HG03135 (cell line): ENCODE results near the gene PIK3AP1.

ENCODE experiments used
- ATAC-seq: cut with Tn5 transposase; IDR thresholded peaks from one replicate; pipeline ENCODE4 v1.9.1; 2021; ENCODE audit warnings: mild to moderate bottlenecking, moderate library complexity; ENCODE audit not compliant: unreplicated experiment

PIK3AP1 gene

DNA sequence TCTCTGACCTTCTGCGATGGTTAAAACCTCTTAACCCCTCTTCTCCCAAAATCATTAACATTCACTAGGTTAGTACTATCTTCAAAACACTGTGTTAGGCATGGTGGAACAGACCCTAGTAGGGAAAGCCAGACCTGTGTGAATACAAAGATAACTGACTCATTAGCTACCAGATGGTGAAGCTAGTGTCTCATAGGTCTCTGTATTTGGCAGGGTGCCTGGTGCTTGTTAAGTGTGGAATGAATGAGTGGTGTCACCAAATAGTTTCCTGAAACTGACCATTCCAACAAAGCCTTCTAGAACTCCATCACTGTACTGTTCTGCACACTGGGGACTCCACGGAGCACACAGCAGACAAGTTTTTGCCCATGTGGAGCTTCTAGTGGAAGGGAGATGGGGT lies 105.8 kb downstream of the PIK3AP1 start:
- no peak for ATAC-seq

DNA sequence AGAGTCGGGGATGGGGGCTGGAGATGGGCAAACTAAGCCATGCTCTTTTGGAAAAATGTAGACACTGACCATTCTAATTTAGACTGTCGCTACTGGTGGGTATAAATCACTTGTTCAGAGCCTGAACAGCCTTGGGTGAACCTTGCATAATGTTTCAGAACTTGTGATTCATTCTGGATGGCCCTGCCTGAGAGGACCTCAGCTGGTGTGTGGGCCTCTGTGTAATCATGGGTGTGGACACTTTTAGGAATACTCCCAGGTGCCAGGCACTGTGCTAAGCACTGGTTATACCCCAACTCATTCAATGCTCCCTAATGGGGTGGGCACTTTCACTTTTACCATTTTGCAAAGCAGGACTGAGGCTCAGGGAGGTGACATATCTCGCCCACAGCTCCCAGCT lies 106.7 kb downstream of the PIK3AP1 start:
- ATAC-seq: no peak

DNA sequence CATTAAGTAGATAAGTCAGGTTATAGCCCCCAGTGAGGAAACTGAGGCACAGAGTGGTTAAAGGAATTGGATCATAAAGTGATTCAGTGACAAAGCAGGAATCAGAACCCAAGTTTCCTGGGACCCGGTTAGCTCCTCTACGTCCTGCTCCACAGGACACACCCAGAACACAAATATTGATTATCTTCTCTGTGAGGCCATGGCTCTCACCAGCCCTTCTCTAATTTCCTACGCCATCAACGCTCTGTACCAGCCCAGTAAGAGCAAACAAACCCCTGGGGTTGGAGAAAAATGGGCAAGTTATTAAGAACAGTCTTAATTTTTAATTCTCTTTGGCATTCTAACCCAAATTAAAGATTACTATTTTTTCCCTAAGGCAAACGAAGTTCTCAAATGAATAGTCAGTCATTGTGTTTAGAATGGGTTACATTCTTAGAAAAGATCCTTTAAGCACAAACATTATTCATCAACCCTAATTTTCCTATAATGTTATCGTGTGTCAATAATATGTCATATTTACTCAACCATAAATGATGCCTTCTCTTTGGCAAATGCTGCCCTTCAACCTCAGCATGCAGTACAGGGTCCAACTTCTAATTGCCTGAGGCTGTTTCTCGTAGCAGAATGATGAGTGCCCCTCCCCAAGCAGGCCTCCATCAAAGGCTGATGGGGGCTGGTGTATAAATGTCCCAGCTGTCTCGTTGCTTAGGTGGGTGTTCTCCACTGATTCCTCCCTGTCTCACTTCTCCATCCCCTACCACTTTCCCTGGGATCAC lies 108.1 kb downstream of the PIK3AP1 start:
- ATAC-seq: no peak

DNA sequence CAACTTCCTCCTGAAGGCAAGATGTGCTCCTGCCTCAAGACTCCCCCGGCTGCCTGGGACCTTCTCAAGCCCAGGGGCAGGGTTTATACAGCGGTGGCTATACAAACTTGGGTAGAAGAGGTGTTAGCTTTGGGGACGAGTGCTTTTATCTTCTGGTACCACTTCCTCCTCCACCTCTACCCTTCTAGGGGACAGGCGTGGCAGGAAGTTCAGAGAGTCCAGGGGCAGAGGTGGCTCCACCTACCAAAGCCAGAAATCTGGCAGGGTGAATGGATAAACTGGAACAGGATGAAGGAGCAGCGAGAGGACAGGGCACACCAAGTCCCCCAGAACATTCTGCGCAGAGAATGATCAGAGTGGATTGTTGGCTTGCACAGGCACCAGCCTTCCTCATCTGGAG lies 109.5 kb downstream of the PIK3AP1 start:
- ATAC-seq: no peak

DNA sequence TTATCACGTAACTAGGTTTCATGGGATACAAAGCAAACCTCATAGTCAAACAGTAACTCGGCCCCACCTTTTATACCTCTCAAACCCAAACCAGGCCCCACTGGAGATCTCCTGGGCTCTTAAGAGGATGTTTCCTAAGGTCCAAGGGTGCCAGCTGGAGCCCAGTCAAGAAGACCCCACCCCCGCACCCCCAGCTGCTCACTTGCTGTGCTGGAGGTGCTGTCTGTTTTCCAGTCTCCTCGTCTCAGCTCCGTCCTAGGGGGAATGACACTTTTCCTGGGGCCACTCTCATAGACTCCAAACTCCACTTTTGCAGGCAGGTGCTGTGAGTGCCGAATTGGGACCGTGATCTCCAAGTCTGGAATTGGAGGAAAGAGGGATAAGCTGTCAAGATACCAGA lies 110.8 kb downstream of the PIK3AP1 start:
- no peak for ATAC-seq

DNA sequence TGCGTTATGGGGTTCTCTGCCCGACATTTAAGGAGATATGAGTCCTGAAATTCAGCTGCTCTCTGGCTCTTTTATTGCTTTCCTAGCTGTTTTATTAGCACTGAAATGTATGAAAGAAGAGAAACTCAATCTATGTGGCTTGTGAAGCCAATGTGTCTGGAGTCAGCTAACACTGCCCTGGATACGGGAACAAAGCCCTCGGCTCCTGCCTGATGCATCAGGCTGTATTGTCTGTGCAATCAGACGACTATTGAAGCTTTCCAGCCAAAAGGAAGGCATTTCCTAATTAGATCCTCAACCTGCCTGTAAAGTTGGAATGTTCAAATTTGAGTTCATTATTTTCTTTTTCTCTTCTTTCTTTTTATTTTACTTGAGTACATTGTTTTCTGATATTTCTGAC lies 111.5 kb downstream of the PIK3AP1 start:
- ATAC-seq: no peak

DNA sequence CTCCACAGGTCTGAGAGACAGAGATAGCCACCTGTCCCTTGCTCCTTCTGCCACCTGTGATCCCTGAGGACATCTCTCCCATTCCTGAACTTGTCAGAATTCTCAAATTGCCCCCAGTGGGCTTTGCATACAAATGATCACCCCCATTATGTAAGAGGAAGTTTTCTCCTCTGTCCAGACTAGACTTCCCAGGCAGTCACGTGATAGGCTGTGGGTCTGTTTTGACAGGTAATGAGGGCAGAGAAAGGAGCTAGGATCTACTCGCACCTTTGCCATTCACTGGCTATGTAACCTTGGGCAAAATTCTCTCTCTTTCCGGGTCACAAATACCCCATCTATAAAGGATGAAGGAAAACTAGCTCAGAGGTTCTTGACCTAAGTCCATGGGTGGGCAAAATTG lies 112.1 kb downstream of the PIK3AP1 start:
- ATAC-seq: no peak

DNA sequence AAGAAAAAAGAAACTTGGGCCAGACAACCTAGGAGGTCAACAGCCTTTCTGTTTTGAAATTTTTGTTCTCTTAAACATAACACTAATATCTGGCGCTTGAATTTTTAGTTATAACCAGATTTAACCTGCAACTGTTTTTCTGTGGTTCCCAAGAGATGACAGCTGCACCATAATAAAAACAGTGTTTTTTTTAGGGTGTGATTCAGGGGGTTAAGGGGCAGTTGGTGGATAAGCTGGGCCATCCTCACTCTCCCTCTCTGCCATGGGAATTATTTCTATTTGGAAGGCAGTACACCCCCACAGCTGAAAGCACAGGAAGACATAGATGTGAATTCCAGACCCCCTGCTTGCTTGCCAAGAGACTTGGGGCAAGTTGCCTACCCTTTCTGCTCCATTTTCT lies 113.4 kb downstream of the PIK3AP1 start:
- ATAC-seq: no peak

DNA sequence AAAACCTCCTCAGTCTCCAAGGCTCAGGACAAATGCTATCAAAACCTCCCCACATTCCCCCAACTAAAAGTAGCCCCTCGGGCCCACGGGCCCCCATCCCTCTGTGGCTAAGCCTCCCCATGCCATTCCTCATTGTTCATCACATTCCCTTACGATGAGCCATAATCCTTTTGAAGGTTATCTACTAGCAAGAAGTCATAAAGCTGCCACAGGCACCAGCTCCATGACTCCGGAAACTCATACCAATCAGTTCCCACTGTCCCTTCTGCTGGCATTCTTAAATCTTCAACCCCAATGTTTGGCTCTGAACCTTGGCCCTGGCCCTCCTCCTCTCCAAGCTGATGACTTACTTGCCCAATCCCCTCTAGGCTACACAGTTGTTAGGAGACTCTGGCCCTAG lies 114.1 kb downstream of the PIK3AP1 start:
- no peak for ATAC-seq

DNA sequence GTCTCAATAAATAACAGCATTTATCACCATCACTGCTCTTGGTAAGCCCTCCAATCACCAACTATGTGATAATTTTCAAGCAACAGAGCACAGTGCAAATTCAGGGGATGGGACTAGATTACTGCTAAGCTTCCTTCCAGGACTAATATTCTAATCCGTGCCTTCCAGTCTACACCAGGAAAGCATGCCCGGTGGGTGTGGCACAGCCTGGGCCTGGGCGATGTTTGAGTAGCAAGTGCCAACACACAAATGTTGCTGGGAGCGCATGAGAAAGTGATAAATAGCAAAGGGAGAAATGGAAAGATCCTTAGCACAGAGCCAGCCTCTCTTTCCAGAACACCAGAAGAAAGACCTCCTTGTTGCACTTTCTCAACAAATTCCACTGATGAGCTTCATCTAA lies 120.0 kb downstream of the PIK3AP1 start:
- no peak for ATAC-seq

DNA sequence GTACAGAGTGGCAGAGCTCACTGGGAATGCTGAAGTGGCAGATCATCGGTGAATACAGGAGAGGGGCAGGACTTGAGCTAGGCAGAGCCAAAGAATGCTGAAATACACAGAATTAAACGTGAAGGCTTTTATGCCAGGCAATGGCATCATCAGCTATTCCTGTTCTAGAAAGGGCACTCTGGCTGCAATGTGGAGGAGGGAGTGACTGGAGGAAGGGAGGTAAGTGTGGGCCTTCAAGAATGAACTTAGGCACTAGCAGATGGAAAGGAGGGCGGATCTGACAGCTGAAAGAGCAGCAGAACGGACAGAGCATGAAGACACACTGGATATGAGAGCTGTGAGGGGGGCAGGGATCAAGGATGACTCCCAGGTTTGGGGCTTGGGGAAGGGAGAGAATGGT lies 121.5 kb downstream of the PIK3AP1 start:
- ATAC-seq: no peak

DNA sequence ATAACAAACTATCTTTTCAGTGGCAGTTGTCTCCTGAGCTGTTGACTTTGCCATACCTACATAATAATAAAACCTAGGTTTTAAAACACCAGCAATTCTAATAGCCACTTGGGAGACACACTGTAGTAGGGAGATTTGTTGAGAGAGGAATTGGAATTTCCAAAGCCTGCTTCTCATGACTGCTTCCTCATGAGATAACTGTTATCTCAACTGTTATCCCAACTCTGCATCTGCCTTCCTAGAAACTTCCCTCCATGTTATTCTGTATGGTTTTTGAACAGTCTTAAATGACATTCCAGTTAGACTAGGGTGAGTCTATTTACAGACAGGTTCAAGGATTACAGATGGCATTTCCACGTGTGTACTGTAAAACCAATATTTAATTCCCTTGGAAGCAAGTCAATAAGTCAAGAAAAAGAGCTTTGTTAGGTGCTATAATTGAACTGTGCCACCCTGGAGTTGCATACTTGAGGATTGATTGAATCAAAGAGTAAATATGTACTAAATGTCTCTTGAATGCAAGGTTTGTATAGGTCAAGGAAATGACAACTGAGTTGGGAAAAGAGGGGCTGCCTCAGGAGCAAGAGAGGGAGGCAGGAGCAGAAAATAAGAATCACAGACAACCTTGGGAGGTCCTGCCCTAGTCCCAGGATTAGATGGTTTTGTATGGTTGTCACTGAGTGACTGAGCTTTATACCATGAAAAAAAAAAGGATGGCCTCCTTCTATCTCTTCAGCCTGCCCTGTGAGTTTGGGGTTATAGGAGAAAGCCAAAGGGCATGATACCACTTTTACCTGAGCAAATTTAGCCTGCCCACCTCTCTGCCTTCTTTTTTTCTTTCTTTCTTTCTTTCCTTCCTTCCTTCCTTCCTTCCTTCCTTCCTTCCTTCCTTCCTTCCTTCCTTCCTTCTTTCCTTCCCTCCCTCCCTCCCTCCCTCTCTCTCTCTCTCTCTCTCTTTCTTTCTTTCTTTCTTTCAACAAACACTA lies 123.6 kb downstream of the PIK3AP1 start:
- ATAC-seq: no peak

DNA sequence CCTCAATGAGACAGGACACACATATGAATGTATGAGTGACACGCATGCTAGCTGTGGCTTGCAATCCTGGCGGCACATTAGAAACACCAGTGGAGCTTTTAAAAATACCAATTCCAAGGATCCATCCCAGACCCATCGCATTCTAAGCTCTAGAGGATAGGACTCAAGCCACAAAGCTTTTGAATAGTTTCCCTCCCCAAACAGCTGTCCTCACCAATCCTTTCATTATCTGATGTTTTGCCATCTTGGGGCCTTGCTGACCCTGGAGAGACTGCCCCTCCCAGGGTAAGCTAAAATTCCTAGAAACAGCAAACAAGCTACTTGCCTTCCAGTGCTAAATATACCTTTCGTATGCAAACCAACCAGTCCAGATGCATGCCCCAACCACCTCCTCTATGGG lies 124.6 kb downstream of the PIK3AP1 start:
- ATAC-seq: no peak

DNA sequence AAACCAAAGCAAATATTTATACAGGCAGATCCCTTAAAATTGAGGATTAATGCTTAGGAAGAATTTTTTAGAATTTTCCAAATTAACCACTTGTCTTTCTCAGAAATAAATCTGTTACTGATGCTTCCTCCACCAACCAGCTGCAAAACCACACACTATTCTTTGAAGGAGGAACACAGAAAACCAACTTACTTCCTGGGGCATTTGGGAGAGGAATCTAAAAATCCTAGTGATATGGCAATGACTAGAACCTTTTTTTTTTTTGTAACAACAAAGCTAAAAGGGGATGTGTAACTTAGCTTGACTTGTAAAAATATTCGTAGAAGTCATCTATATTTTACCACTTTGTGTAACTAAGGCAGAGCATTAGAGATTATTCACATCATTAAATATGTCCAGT lies 128.4 kb downstream of the PIK3AP1 start:
- ATAC-seq: no peak

DNA sequence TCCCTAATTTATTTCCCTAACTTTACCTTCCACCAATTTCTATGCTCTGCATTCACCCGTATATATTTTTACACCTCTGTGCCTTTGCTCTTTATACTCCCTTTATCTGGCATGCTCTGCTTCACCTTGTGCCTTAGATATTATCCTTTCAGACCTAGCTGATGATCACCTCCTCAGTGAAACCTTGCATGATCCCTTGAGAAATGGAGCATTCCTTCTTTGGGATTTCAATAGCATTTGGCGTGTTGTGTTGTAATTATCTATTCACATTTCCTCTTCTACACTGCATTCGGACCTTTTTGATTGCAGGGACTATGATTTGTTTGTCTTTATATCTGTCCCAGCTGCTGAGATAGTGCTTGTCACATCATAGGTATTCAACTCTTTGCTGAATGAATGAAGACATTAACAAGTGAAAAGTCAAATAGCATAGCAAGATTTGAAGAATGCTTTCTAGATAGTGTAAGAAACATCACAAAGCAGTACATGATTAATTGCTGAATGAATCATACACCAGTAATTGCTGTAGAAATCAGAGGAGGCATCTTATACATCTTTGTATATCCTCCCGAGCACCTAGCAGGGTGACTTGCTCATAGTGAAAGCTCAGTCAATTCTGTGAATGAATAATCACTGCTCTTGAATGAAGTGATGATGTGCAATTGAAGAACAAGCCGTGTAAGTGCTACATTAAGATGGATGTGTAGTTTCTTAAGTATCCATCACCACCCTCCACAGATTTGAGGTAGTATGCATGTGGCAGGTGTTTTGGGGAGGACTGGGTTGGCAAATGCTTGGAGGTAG lies 131.5 kb downstream of the PIK3AP1 start:
- no peak for ATAC-seq

DNA sequence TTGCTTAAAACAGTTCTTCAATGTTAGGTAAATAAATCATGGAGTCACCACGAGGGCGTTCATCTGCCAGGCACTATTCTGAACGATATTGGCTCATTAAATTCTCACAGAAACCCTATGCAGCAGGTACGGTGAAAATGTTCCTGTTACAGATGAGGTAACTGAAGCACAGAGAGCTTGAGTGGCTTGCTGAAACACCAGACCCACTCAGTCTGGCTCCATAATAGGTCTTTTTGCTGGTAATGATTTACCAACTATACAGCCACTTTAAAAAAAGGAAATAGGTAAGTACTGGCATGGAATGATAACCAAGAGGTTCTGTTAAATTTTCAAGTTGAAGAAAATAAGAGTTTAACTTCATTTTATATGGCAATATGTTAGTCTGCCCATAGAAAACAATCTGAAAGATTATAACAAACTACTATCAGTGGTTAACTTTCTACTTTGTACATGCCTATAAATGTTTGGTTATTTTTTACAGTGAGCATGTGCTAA lies 132.2 kb downstream of the PIK3AP1 start:
- ATAC-seq: no peak

DNA sequence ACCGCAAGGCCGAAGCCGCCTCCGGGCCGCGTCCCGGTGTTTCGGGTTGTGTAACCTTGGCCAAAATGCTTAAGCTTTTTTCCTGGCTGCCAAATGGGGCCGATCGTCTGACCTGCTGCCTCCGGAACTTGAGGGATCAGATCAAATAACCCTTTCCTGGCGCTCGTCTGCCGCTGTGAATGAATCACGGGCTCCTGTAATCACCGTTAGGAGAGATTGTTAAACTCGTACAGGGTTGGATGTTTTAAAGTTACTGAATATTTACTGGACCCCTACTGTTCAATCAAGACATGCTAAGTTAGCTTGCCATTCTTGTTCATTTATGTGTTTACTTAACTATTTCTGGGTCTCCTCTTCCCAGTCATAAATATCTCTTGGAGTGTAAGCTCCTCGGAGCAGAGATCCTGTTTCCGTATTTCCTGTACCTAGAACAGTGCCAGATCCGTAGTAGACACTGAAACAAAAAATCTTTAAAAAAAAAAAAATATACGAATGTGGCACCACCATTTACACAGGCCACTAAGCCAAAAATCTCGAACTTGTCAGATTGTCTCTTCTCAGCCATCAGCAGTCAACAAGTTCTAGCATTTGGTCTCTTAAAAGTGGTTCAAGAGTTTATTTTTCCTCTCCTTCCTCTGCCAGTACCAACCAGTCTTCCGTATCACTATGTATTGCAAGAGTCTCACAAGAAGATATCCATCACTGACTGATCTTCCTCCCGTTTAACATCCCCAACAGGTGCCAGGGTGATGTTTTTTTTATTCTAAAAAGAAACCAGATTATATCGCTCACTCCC lies 132.9 kb downstream of the PIK3AP1 start:
- ATAC-seq: no peak

DNA sequence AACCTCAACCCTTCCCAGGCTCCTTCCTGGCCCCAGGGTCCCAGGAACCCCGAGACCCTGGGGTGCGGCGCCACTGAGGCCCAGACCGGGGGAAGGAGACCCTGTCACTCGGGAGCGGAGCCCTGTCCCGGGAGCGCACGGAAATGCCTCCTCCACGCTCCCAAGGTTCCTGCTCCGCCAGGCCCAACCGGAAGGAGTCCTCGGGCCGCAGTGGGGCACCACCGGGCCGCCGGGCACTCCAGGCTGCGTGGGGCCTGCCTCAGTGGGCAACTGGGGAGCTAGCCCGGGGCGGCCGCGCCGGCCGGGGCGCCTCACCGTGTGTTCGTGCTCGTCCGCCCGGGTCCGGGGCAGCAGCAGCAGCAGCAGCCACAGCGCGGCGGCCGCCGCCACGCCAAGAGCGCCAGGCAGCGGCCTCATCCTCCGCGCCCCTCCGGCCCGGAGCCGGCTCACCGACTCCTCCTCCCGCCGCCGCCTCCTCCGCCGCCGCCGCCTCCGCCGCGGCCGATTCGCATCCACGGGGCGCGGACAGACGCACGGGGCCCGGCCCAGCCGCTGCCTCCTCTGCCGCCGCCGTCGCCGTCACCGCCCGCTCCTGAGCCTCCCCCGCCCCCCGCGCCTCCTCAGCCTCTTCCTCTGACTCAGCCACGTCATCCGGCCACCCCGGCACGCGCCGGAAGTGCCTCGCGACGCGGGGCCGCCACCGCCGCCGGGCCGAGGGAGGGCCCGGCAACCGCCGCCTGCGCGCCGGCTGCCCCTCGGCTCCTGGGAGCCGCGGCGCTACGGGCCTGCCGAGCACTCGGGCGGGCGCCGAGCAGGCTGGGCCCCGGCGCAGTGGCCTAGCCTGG lies 133.7 kb downstream of the PIK3AP1 start, which contains the start of gene TM9SF3:
TSS of gene TM9SF3 (minus strand) at position 594 of the 845 bp plus-strand sequence. CDS start at position 417, 177 bp downstream.
- ATAC-seq: peak; percentile 66

DNA sequence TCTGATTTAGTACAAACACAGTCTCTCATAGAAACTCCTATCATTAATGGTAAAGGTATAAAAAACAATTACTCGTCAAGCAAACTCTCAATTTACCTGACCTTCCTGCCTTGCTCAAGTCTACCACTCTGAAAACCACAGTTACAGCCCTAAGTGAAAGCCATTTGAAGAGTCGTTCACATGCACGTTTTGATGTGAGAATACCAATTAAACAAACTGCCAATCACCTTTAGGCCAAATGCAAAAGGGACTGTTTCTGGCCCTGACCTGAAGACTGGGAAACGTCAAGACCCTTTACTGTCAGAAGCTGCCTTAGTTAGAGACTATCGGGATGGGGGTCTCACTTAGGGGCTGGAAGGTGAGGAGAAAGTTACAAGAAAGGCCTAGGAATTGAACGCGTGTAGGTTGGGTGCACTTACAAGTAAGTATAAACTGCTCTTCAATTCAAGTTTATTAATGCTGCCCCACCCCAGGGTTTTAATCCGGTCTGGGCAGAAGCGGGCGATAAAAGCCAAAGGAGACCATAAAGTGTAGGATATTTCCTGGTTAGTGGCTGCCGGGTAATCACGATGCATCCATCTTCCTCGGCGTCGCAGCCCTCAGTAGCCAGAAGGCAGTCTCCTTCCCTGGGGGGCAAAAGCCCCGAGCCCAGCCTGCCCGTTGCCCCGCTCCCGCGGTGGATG lies 134.4 kb downstream of the PIK3AP1 start:
- no peak for ATAC-seq
